Psoas muscle (tissue), 8 donors: ENCODE results near the gene AURKA. TPM values are rescaled to one million over a fixed set of nuclear protein-coding genes. Genes with fewer than 3 reads are reported as not detected.

ENCODE experiments used
- ATAC-seq, 4 donors: fragments of 200-7000 bp; cut with Tn5 transposase; one replicate each; pipeline ENCODE4 v1.9.1; 2020; ENCODE audit warnings: moderate library complexity in 3 of 4, mild to moderate bottlenecking in 2 of 4
- DNase-seq, 2 donors: peaks; one replicate each; pipeline ENCODE4 v3.0.0-alpha.2; 2020
- H3K27ac ChIP-seq: fragments of 200-600 bp; one replicate; pipeline ENCODE4 v1.8.0; 2022
- H3K27me3 ChIP-seq, 3 donors: fragments of 200-600 bp in 1 of 3; one replicate each; pipeline versions ENCODE4 v1.6.1 to v1.8.0; 2013 to 2022; ENCODE audit warnings: low read length in 2 of 3, mild to moderate bottlenecking in 2 of 3, moderate library complexity in 1 of 3; ENCODE audit not compliant: insufficient read depth in 3 of 3
- H3K36me3 ChIP-seq, 2 donors: fragments of 200-600 bp in 1 of 2; one replicate each; pipeline versions ENCODE4 v1.6.1 to v1.8.0; 2013 to 2022; ENCODE audit warnings: low read depth in 1 of 2, mild to moderate bottlenecking in 1 of 2, moderate library complexity in 1 of 2; ENCODE audit not compliant: insufficient read depth in 1 of 2
- H3K4me1 ChIP-seq: fragments of 200-600 bp; one replicate; pipeline ENCODE4 v1.8.0; 2022
- H3K4me3 ChIP-seq: fragments of 200-600 bp; one replicate; pipeline ENCODE4 v1.8.0; 2022; ENCODE audit warnings: mild to moderate bottlenecking
- H3K9me3 ChIP-seq: fragments of 200-600 bp; one replicate; pipeline ENCODE4 v1.8.0; 2022
- CTCF ChIP-seq: fragments of 200-600 bp; IDR thresholded peaks from one replicate; pipeline ENCODE4 v1.8.0; 2022; ENCODE audit warnings: antibody characterized with exemption
- WGBS, 3 donors: extraction: QIAGEN DNeasy Blood & Tissue Kit; methylation state at CpG; one replicate each; pipeline versions ENCODE4 v1.1.6 to v1.1.7; 2013; 5-methylcytosine and 5-hydroxymethylcytosine counted together
- intact Hi-C, 2 donors: fragments of 100-400 bp; cut with DNase I; formaldehyde crosslinking; loops; one replicate each; pipeline versions ENCODE4 v1.11.0 to v1.14.2; 2022
- polyA plus RNA-seq, 3 donors: library from polyadenylated mRNA; stranded (reverse); fragments of 200-250 nt; gene quantifications; one replicate each; pipeline ENCODE4 v1.2.3, GENCODE V29; 2013
- total RNA-seq, 4 donors: library from RNA; stranded (reverse); fragmentation: NEBNext Ultra II Directional in 2 of 4; extraction: Animal tissue kit (Norgen Biotek cat#: 25700) in 2 of 4; gene quantifications; one replicate each; pipeline versions ENCODE4 v1.2.1 to v1.2.4, GENCODE V29; 2021 to 2023
- donor health status: healthy with polysubstance abuse.
- donor health status: DM: no; HTN: no; CAD: no; lungs with moderate emphysema.
- donor health status: Bipolar disorder and iron deficiency.
- donor health status: healthy.
- donor health status: DM: yes; HTN: yes; CAD: no.
- donor health status: DM: no; HTN: no; CAD: no.
- donor health status: DM: no; HTN: no; CAD: no.
- donor health status: DM: yes; HTN: yes; CAD: no.

The AURKA gene
- total and polyA plus RNA-seq, 7 donors: 2.9 to 20.3 (median 7.5) TPM

- DNase-seq (no peak), ATAC-seq (no peak)
- intact Hi-C loops: no loop called here
- TF ChIP-seq CTCF: no peak
- H3K27me3 ChIP-seq: no peaks in the 10 kb centered on the region
- no peak overlapping the region for H3K27ac ChIP-seq
- H3K9me3 ChIP-seq: no peaks in the 10 kb centered on the region
- 88 to 90% (median 88%) methylated on average over 1 of the region's 1 CpG for WGBS, 3 donors
- H3K36me3 ChIP-seq: peaks cover 7 to 25% of the 10 kb centered on the region in 2 donors
- no peaks in the 10 kb centered on the region for H3K4me1 ChIP-seq
- H3K4me3 ChIP-seq: no peak overlapping the region
Measured at GRCh38 chr20:56372850-56373249, 19.2 kb downstream of the AURKA start.

- no peak for TF ChIP-seq CTCF
- intact Hi-C loops: no loop called here
- no peak overlapping the region for H3K4me3 ChIP-seq
- DNase-seq (no peak), ATAC-seq (no peak)
- H3K27ac ChIP-seq: no peak overlapping the region
- H3K4me1 ChIP-seq: peaks cover under 1% of the 10 kb centered on the region
- WGBS, 3 donors: 92 to 94% (median 93%) methylated on average over 11 of the region's 11 CpGs
- no peaks in the 10 kb centered on the region for H3K9me3 ChIP-seq
- peaks cover 8 to 32% of the 10 kb centered on the region in 2 donors for H3K36me3 ChIP-seq
- no peaks in the 10 kb centered on the region for H3K27me3 ChIP-seq
Measured at GRCh38 chr20:56371977-56372376, 20.0 kb downstream of the AURKA start.

GRCh38 chr20:56369179-56369578 is 22.8 kb downstream of the AURKA start:
- Histone ChIP-seq H3K27ac (no peak overlapping the region), H3K9me3 (no peaks in the 10 kb centered on the region), H3K4me3 (no peak overlapping the region), H3K36me3 (peaks cover 8 to 54% of the 10 kb centered on the region in 2 donors), H3K4me1 (peaks cover 6% of the 10 kb centered on the region), H3K27me3 (no peaks in the 10 kb centered on the region)
- TF ChIP-seq CTCF: no peak
- intact Hi-C loops: no loop called here
- DNase-seq (no peak), ATAC-seq (no peak)
- 85 to 89% (median 87%) methylated on average over 4 of the region's 4 CpGs for WGBS, 3 donors

GRCh38 chr20:56368351-56369134 is 23.5 kb downstream of the AURKA start:
- peaks cover 8 to 54% of the 10 kb centered on the region in 2 donors for H3K36me3 ChIP-seq

More at GRCh38 chr20:56368351-56369134, 23.5 kb downstream of the AURKA start:
- 68 to 79% (median 74%) methylated on average over 6 of the region's 6 CpGs for WGBS, 3 donors
- Histone ChIP-seq H3K9me3 (no peaks in the 10 kb centered on the region), H3K4me3 (no peak overlapping the region), H3K27me3 (no peaks in the 10 kb centered on the region), H3K4me1 (peaks cover 6% of the 10 kb centered on the region), H3K27ac (no peak overlapping the region)
- no peak for TF ChIP-seq CTCF
- ATAC-seq (no peak), DNase-seq (no peak)
- intact Hi-C loops: no loop called here
